ENCODE measurements around the gene IPO5.
"Not testable (repeated sequence)": the region's sequence is repeated elsewhere in the genome, so short reads cannot be mapped to it uniquely, and the experiment has no call there.

The IPO5 gene

GRCh38 chr13:98014766-98015165 is 61.3 kb downstream of the IPO5 start:
- DNase-seq (no peak), ATAC-seq (no peak)
- Mint-ChIP-seq H3K36me3 (ENCODE audit: low read depth) (peaks cover 72% of the 10 kb centered on the region), H3K27me3 (no peaks in the 10 kb centered on the region), H3K9me3 (no peaks in the 10 kb centered on the region), H3K27ac (no peak overlapping the region), H3K4me3 (no peak overlapping the region), H3K4me1 (no peaks in the 10 kb centered on the region)

DNA sequence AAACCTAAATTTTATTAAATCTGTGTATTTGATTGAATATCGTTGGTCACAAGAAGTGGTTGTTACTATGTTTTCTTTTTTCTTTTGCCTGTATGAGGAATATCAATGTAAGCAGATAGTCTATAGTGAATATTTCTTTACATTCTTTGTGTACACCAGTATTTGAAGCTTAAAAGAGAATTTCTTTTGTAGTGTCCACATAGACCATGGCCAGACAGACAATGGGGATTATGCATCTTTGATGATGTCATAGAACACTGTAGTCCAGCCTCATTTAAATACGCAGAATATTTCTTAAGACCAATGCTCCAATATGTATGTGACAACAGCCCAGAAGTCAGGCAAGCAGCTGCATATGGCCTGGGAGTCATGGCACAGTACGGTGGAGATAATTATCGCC is 64.8 kb downstream of the IPO5 start:
- H3K4me1 Mint-ChIP-seq = no peaks in the 10 kb centered on the region
- H3K27ac Mint-ChIP-seq = no peak overlapping the region
- peaks cover 68% of the 10 kb centered on the region for H3K36me3 Mint-ChIP-seq (ENCODE audit: low read depth)
- no peaks in the 10 kb centered on the region for H3K9me3 Mint-ChIP-seq
- no peaks in the 10 kb centered on the region for H3K27me3 Mint-ChIP-seq
- DNase-seq (no peak), ATAC-seq (no peak)
- H3K4me3 Mint-ChIP-seq = no peak overlapping the region

DNA sequence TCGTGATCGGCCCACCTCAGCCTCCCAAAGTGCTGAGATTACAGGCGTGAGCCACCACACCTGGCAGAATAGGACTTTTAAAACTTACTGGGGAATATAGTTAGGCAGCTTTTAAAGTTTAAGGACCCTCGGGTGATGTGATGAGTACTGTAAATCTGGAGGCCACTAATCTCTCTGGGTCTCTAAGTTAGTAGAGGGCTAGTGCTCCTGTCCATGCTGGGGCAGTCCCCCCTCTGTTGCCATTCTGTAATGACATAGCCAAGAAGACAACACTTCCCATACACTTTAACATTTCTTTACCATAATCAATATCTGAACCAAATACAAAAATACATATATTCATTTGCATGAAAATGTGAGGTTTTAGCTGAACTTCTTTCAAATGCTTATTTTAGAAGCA is 65.7 kb downstream of the IPO5 start:
- Mint-ChIP-seq H3K27me3 (no peaks in the 10 kb centered on the region), H3K4me3 (no peak overlapping the region), H3K27ac (no peak overlapping the region), H3K9me3 (no peaks in the 10 kb centered on the region), H3K4me1 (no peaks in the 10 kb centered on the region), H3K36me3 (ENCODE audit: low read depth) (peaks cover 65% of the 10 kb centered on the region)
- no peak for ATAC-seq
- no peak for DNase-seq

- no peaks in the 10 kb centered on the region for H3K27me3 Mint-ChIP-seq
- H3K36me3 Mint-ChIP-seq (ENCODE audit: low read depth) = peaks cover 60% of the 10 kb centered on the region
- no peak overlapping the region for H3K27ac Mint-ChIP-seq
- H3K4me3 Mint-ChIP-seq = no peak overlapping the region
- no peak for DNase-seq
- no peaks in the 10 kb centered on the region for H3K4me1 Mint-ChIP-seq
- H3K9me3 Mint-ChIP-seq = no peaks in the 10 kb centered on the region
- no peak for ATAC-seq
Observed at GRCh38 chr13:98020271-98020670, 66.8 kb downstream of the IPO5 start.

GRCh38 chr13:98022210-98022609 is 68.7 kb downstream of the IPO5 start:
- H3K27ac Mint-ChIP-seq = no peak overlapping the region
- ATAC-seq = no peak
- H3K36me3 Mint-ChIP-seq (ENCODE audit: low read depth) = peaks cover 53% of the 10 kb centered on the region
- no peak for DNase-seq
- H3K4me1 Mint-ChIP-seq = no peaks in the 10 kb centered on the region
- H3K27me3 Mint-ChIP-seq = no peaks in the 10 kb centered on the region
- H3K4me3 Mint-ChIP-seq = no peak overlapping the region
- no peaks in the 10 kb centered on the region for H3K9me3 Mint-ChIP-seq

GRCh38 chr13:98025480-98026025 is 72.1 kb downstream of the IPO5 start:
- H3K4me1 Mint-ChIP-seq = no peaks in the 10 kb centered on the region
- H3K36me3 Mint-ChIP-seq (ENCODE audit: low read depth) = peaks cover 28% of the 10 kb centered on the region
- no peak overlapping the region for H3K4me3 Mint-ChIP-seq
- ATAC-seq (no peak), DNase-seq (no peak)
- no peaks in the 10 kb centered on the region for H3K27me3 Mint-ChIP-seq
- H3K27ac Mint-ChIP-seq = no peak overlapping the region
- no peaks in the 10 kb centered on the region for H3K9me3 Mint-ChIP-seq

GRCh38 chr13:98026457-98026857 is 73.0 kb downstream of the IPO5 start:
- no peak overlapping the region for H3K27ac Mint-ChIP-seq
- DNase-seq (no peak), ATAC-seq (no peak)
- H3K4me1 Mint-ChIP-seq = no peaks in the 10 kb centered on the region
- peaks cover 22% of the 10 kb centered on the region for H3K36me3 Mint-ChIP-seq (ENCODE audit: low read depth)
- no peak overlapping the region for H3K4me3 Mint-ChIP-seq
- no peaks in the 10 kb centered on the region for H3K27me3 Mint-ChIP-seq
- no peaks in the 10 kb centered on the region for H3K9me3 Mint-ChIP-seq

- Mint-ChIP-seq H3K4me1 (no peaks in the 10 kb centered on the region), H3K4me3 (no peak overlapping the region), H3K36me3 (ENCODE audit: low read depth) (no peaks in the 10 kb centered on the region), H3K27me3 (no peaks in the 10 kb centered on the region), H3K27ac (no peak overlapping the region), H3K9me3 (no peaks in the 10 kb centered on the region)
- no peak for DNase-seq
- no peak for ATAC-seq
Observed at GRCh38 chr13:98032168-98032567, 78.7 kb downstream of the IPO5 start.

DNA sequence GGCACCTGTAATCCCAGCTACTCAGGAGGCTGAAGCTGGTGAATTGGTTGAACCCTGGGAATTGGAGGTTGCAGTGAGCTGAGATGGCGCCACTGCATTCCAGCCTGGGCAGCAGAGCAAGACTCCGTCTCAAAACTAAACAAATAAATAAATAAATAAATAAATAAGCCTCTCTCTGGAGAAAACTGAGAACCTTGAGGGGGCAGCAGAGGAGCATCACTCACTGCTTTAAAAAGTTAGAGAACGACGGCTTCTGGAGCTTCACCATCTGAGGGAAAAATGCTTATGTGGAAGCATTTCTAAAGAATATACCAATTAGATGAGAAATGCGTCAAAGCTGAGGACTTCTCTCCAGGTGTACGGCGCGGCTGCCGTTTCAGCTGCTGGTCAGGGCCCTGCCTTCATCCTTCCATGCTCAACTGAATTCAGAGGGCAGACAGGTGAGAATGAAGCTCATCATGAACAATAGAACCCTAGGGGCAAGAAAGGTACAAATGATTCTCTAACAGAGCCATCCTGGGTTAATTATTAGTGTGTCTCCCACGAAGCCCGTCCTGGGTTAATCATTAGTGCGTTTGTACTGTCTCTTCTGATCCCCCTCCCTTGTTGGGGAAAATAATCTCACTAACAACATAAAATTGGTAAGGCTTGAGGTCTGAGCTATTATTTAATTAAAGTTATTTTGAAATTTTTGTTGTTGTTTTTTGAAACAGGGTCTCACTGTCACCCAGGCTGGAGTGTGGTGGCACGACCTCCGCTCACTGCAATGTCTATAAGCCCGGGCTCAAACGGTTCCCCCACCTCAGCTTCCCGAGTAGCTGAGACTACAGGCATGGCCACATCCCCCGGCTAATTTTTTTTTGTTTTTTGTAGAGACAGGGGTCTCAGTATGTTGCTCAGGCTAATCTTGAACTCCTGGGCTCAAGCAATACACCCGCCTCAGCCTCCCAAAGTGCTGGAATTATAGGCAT is 80.1 kb downstream of the IPO5 start:
- no peaks in the 10 kb centered on the region for H3K27me3 Mint-ChIP-seq
- no peaks in the 10 kb centered on the region for H3K9me3 Mint-ChIP-seq
- no peaks in the 10 kb centered on the region for H3K36me3 Mint-ChIP-seq (ENCODE audit: low read depth)
- no peak overlapping the region for H3K4me3 Mint-ChIP-seq
- H3K27ac Mint-ChIP-seq = no peak overlapping the region
- no peak for DNase-seq
- H3K4me1 Mint-ChIP-seq = no peaks in the 10 kb centered on the region
- no peak for ATAC-seq

DNA sequence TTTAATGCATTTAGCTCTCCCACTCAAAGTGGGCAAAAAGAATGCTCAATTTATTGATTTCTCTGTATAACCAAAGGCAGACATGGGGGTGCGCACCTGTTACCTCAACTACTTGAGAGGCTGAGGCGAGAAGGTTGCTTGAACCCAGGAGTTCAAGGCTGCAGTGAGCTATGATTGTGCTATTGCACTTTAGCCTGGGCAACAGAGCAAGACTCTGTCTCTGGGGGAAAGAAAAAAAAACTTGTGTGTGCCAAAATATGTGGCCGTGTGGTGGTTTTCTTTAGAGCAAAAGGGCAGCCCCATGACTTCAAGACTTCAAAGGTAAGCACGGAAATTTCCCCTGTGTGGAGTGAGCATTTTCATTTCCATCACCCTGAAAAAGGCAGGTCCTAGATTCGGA is 81.9 kb downstream of the IPO5 start:
- no peak overlapping the region for H3K27ac Mint-ChIP-seq
- H3K27me3 Mint-ChIP-seq = no peaks in the 10 kb centered on the region
- ATAC-seq = no peak
- H3K9me3 Mint-ChIP-seq = no peaks in the 10 kb centered on the region
- no peaks in the 10 kb centered on the region for H3K36me3 Mint-ChIP-seq (ENCODE audit: low read depth)
- DNase-seq = no peak
- no peaks in the 10 kb centered on the region for H3K4me1 Mint-ChIP-seq
- H3K4me3 Mint-ChIP-seq = no peak overlapping the region

DNA sequence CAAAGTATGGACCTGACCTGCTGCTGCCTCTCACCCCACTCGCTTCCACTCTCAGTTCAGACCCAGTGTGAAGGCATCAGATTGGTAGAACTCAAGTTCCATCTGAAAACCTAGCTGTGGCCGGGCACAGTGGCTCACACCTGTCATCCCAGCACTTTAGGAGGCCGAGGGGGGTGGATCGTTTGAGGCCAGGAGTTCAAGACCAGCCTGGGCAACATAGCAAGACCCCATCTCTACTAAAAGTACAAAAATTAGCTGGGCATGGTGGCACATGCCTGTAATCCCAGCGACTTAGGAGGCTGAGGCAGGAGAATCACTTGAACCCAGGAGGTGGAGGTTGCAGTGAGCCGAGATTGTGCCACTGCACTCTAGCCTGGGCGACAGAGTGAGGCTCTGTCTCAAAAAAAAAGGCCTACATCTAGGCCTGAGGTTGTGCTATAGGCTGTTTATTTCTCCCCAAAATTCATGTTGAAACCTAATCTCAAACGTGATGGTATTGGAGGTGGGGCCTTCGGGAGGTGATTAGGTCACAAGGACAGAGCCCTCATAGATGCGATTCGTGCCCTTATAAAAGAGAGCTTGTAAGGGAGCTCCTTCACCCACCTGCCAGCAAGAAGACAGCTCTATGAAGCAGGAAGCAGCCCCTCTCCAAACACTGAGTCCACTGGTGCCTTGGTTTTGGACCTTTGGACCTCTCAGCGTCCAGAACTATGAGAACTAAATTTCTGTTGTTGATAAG is 83.3 kb downstream of the IPO5 start:
- not testable (repeated sequence) for DNase-seq; ATAC-seq; H3K36me3 Mint-ChIP-seq (ENCODE audit: low read depth); H3K4me3 Mint-ChIP-seq; H3K27ac Mint-ChIP-seq; H3K9me3 Mint-ChIP-seq; H3K27me3 Mint-ChIP-seq; H3K4me1 Mint-ChIP-seq

DNA sequence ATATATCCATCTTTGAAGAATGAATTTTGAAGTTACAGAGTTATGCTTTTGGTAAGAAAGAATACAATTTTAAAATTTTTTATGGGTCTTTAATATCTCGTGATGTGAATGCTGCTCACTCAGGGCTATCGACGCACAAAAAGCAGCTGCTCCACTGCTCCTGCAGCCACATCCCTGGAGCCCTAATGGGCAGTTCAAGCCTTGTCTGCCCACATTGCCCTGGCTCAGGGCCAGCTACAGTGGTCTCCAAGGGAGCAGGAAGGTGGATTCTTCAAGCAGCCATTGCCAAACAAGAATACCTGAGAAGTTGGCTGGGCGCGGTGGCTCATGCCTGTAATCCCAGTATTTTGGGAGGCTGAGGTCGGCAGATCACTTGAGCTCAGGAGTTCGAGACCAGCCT is 85.8 kb downstream of the IPO5 start:
- Mint-ChIP-seq H3K9me3 (no peaks in the 10 kb centered on the region), H3K4me3 (no peak overlapping the region), H3K27me3 (peaks cover 2% of the 10 kb centered on the region), H3K4me1 (no peaks in the 10 kb centered on the region), H3K36me3 (ENCODE audit: low read depth) (no peaks in the 10 kb centered on the region), H3K27ac (no peak overlapping the region)
- ATAC-seq (no peak), DNase-seq (no peak)

- no peak for DNase-seq
- no peak overlapping the region for H3K4me3 Mint-ChIP-seq
- ATAC-seq = no peak
- no peaks in the 10 kb centered on the region for H3K9me3 Mint-ChIP-seq
- H3K4me1 Mint-ChIP-seq = no peaks in the 10 kb centered on the region
- H3K36me3 Mint-ChIP-seq (ENCODE audit: low read depth) = no peaks in the 10 kb centered on the region
- H3K27ac Mint-ChIP-seq = no peak overlapping the region
- H3K27me3 Mint-ChIP-seq = peaks cover 2% of the 10 kb centered on the region
Observed at GRCh38 chr13:98039964-98040363, 86.5 kb downstream of the IPO5 start.

- no peak for ATAC-seq
- no peak overlapping the region for H3K27ac Mint-ChIP-seq
Observed at GRCh38 chr13:98041081-98041820, 87.8 kb downstream of the IPO5 start.

More at GRCh38 chr13:98041081-98041820, 87.8 kb downstream of the IPO5 start:
- no peaks in the 10 kb centered on the region for H3K9me3 Mint-ChIP-seq
- peaks cover 2% of the 10 kb centered on the region for H3K27me3 Mint-ChIP-seq
- H3K4me3 Mint-ChIP-seq = no peak overlapping the region
- no peak for DNase-seq
- H3K36me3 Mint-ChIP-seq (ENCODE audit: low read depth) = no peaks in the 10 kb centered on the region
- no peaks in the 10 kb centered on the region for H3K4me1 Mint-ChIP-seq

All from activated naive CD8-positive, alpha-beta T cell treated with anti-CD3 and anti-CD28 coated beads, Interleukin-2, amount 50 U/mL, for 24 hours (primary cell).